ENCODE results near the gene NDUFAB1. TPM values are rescaled to one million over a fixed set of nuclear protein-coding genes. Genes with fewer than 3 reads are reported as not detected.
A peak's percentile ranks its signal among the peaks of the same experiment; 100 is the strongest.

The NDUFAB1 gene
- total and polyA plus RNA-seq, 2 of the 13 experiments (the other 11 are each of a cell fraction or from before 2014, with no cell fraction given): 221 to 601 TPM

- Histone ChIP-seq H3K36me3 (replicated peaks in 1 of 2; ENCODE audit: control insufficient read depth in 1 of 2, insufficient read depth in 2 of 2, low read length in 2 of 2) (peaks cover 33 to 59% of the 10 kb centered on the region in 2 experiments), H3K4me1 (ENCODE audit: insufficient read depth, low read length) (peaks cover 47% of the 10 kb centered on the region), H3K27ac (ENCODE audit: extremely low read length, insufficient read depth, low read length) (peak overlapping the region; percentile 91), H4K20me1 (ENCODE audit: insufficient read depth, low read length) (no peaks in the 10 kb centered on the region), H3K4me3 (replicated peaks in 1 of 3; ENCODE audit: insufficient read depth in 1 of 3, low read depth in 2 of 3, low read length in 3 of 3) (no peak overlapping the region), H3K79me2 (ENCODE audit: insufficient read depth, low read length) (peaks cover 4% of the 10 kb centered on the region), H3K9me3 (ENCODE audit: low read length) (no peaks in the 10 kb centered on the region), H3K9ac (ENCODE audit: insufficient read depth, low read depth, low read length) (peak overlapping the region; percentile 64; the same call in 1 of the 2 replicates), H2AFZ (ENCODE audit: low read length) (no peak overlapping the region), H3K4me2 (ENCODE audit: low read depth, low read length) (no peak overlapping the region), H3K27me3 (ENCODE audit: control insufficient read depth in 1 of 2, insufficient read depth in 2 of 2, low read length in 2 of 2) (no peaks in the 10 kb centered on the region)
- ChIA-PET POLR2A (interaction anchor here (0.6 to 5.5 kb wide), 16 partner anchors 11 to 140 kb away, joined by 3 to 96 read pairs (median 10); partner anchors contain the start of genes DCTN5, EARS2, GGA2 and NDUFAB1), CTCF (ENCODE audit: low intra/inter-chr PET ratio, low total read pairs) (interaction anchor here (2.0 kb wide), 1 partner anchor 18 kb away, joined by 8 read pairs; the partner anchor contains the start of genes EARS2 and UBFD1)
- FAIRE-seq (no peak), DNase-seq (ENCODE audit: low spot score) (no peak), ATAC-seq (no peak)
- in situ Hi-C loops (cut with HindIII; ENCODE audit: extremely low pct_ligation_motif_present, low pct_unique_long_range_greater_than_20kb): no loop called here
- WGBS (ENCODE audit: low lambda C conversion rate): 93% methylated on average over 1 of the region's 1 CpG
- BruUV-seq (replicated peaks): no TSS peak
- intact Hi-C loops (cut with micrococcal nuclease; ENCODE audit: unreplicated experiment): no loop called here
- TF ChIP-seq MAX (IDR thresholded peaks at IDR 0.05) (no peak), HBP1 (CRISPR knock-in tag; IDR thresholded peaks at IDR 0.05; ENCODE audit: low read depth) (0 out of 2 replicates have a peak, but pooled peaks have one; percentile 37), RBFOX2 (IDR thresholded peaks at IDR 0.05; ENCODE audit: low read depth, low read length) (no peak), ZC3H4 (CRISPR knock-in tag; IDR thresholded peaks at IDR 0.05; ENCODE audit: borderline replicate concordance) (no peak), SSRP1 (CRISPR knock-in tag; IDR thresholded peaks at IDR 0.05) (peak; percentile 93), SOX13 (IDR thresholded peaks at IDR 0.05) (no peak), SOX13 (CRISPR knock-in tag; conservative IDR thresholded peaks at IDR 0.05 in 1 of 2, IDR thresholded peaks at IDR 0.05 in 1 of 2) (0 out of 4 replicates have a peak, but pooled peaks of 1 of the 2 experiments have one; percentile 15), ZNF607 (CRISPR knock-in tag; IDR thresholded peaks at IDR 0.05; ENCODE audit: borderline replicate concordance) (0 out of 2 replicates have a peak, but pooled peaks have one; percentile 40), ZNF639 (CRISPR knock-in tag; conservative IDR thresholded peaks at IDR 0.05) (no peak), ZFP41 (CRISPR knock-in tag; IDR thresholded peaks at IDR 0.05; ENCODE audit: borderline replicate concordance) (no peak), ZFP36 (IDR thresholded peaks at IDR 0.05; ENCODE audit: borderline replicate concordance, low read depth, low read length, partially characterized antibody) (no peak), KDM1A (CRISPR knock-in tag; IDR thresholded peaks at IDR 0.05) (no peak), TGIF2 (CRISPR knock-in tag; IDR thresholded peaks at IDR 0.05) (0 out of 2 replicates have a peak, but pooled peaks have one; percentile 7), HHEX (CRISPR knock-in tag; IDR thresholded peaks at IDR 0.05) (no peak), ZNF784 (CRISPR knock-in tag; IDR thresholded peaks at IDR 0.05; ENCODE audit: borderline replicate concordance) (0 out of 2 replicates have a peak, but pooled peaks have one; percentile 11), ZNF770 (CRISPR knock-in tag; IDR thresholded peaks at IDR 0.05) (peak; percentile 76)
Measured at GRCh38 chr16:23538919-23539278, 57.2 kb downstream of the NDUFAB1 start.

All from HepG2 (cell line).